Activated naive CD4-positive, alpha-beta T cell treated with anti-CD3 and anti-CD28 coated beads, Interleukin-2, amount 50 U/mL, for 72 hours (primary cell): ENCODE measurements around the gene HLCS. TPM values are rescaled to one million over a fixed set of nuclear protein-coding genes. Genes with fewer than 3 reads are reported as not detected.

ENCODE experiments used
- ATAC-seq, 2 donors: fragments of 150-1000 bp; cut with Tn5 transposase; 2 replicates each; pipeline ENCODE4 v1.10.0; 2021; ENCODE audit warnings: mild to moderate bottlenecking in 2 of 2, moderate library complexity in 2 of 2
- DNase-seq, 2 donors: peaks; one replicate each; pipeline ENCODE4 v3.0.0; 2021 to 2022; ENCODE audit warnings: low spot score in 2 of 2
- H3K27ac Mint-ChIP-seq, 2 donors: one replicate each; pipeline ENCODE4 v1.8.0; 2022; ENCODE audit warnings: mild to moderate bottlenecking in 2 of 2, mixed read lengths in 2 of 2
- H3K36me3 Mint-ChIP-seq, 2 donors: one replicate each; pipeline ENCODE4 v1.8.0; 2022; ENCODE audit warnings: mixed read lengths in 2 of 2
- H3K9me3 Mint-ChIP-seq, 2 donors: one replicate each; pipeline ENCODE4 v1.8.0; 2022; ENCODE audit warnings: mixed read lengths in 2 of 2
- total RNA-seq, 2 donors: library from RNA; stranded (reverse); gene quantifications; one replicate each; pipeline ENCODE4 v1.2.3, GENCODE V29; 2022

Gene HLCS
- total RNA-seq, 2 donors from 2014 or later, result 11.1 to 13.0 TPM

GRCh38 chr21:36913247-36914169 lies 53.0 kb downstream of the HLCS start:
- DNase-seq (no peak), ATAC-seq (no peak)
- Mint-ChIP-seq H3K27ac (no peak overlapping the region), H3K36me3 (no peaks in the 10 kb centered on the region), H3K9me3 (no peaks in the 10 kb centered on the region)

GRCh38 chr21:36910581-36911307 lies 55.7 kb downstream of the HLCS start:
- no peak for ATAC-seq
- Mint-ChIP-seq H3K9me3 (no peaks in the 10 kb centered on the region), H3K27ac (peak overlapping the region; percentile 90 to 92), H3K36me3 (no peaks in the 10 kb centered on the region)
- no peak for DNase-seq

GRCh38 chr21:36909901-36910561 lies 56.4 kb downstream of the HLCS start:
- no peaks in the 10 kb centered on the region for H3K36me3 Mint-ChIP-seq
- peak overlapping the region; percentile 90 to 92 for H3K27ac Mint-ChIP-seq
- ATAC-seq (peak; percentile 82 to 95), DNase-seq (peak in 1 of 2 donors; percentile 17)
- no peaks in the 10 kb centered on the region for H3K9me3 Mint-ChIP-seq

GRCh38 chr21:36909423-36909822 lies 57.0 kb downstream of the HLCS start:
- H3K27ac Mint-ChIP-seq, result peak overlapping the region; percentile 90 to 92
- no peak for DNase-seq
- no peaks in the 10 kb centered on the region for H3K36me3 Mint-ChIP-seq
- no peaks in the 10 kb centered on the region for H3K9me3 Mint-ChIP-seq
- peak; percentile 32 to 61 for ATAC-seq

- no peaks in the 10 kb centered on the region for H3K36me3 Mint-ChIP-seq
- peak overlapping the region; percentile 74 to 85 for H3K27ac Mint-ChIP-seq
- DNase-seq (no peak), ATAC-seq (no peak)
- H3K9me3 Mint-ChIP-seq, result no peaks in the 10 kb centered on the region
These were observed 58.1 kb downstream of the HLCS start for GRCh38 chr21:36908260-36908908.

- no peak overlapping the region for H3K27ac Mint-ChIP-seq
- ATAC-seq, result peak in 1 of 2 donors; percentile 51
- no peaks in the 10 kb centered on the region for H3K9me3 Mint-ChIP-seq
- no peaks in the 10 kb centered on the region for H3K36me3 Mint-ChIP-seq
- DNase-seq, result no peak
These were observed 62.3 kb downstream of the HLCS start for GRCh38 chr21:36904093-36904666.

GRCh38 chr21:36902793-36903192 lies 63.7 kb downstream of the HLCS start:
- H3K27ac Mint-ChIP-seq, result peak overlapping the region in 1 of 2 donors; percentile 29
- ATAC-seq (peak; percentile 58 to 74), DNase-seq (no peak)
- H3K36me3 Mint-ChIP-seq, result no peaks in the 10 kb centered on the region
- H3K9me3 Mint-ChIP-seq, result no peaks in the 10 kb centered on the region

GRCh38 chr21:36902331-36902730 lies 64.1 kb downstream of the HLCS start:
- Mint-ChIP-seq H3K36me3 (no peaks in the 10 kb centered on the region), H3K9me3 (no peaks in the 10 kb centered on the region), H3K27ac (peak overlapping the region in 1 of 2 donors; percentile 29)
- no peak for ATAC-seq
- no peak for DNase-seq

GRCh38 chr21:36901575-36901974 lies 64.9 kb downstream of the HLCS start:
- ATAC-seq (no peak), DNase-seq (no peak)
- no peaks in the 10 kb centered on the region for H3K9me3 Mint-ChIP-seq
- H3K36me3 Mint-ChIP-seq, result no peaks in the 10 kb centered on the region
- no peak overlapping the region for H3K27ac Mint-ChIP-seq

- ATAC-seq, result no peak
- H3K27ac Mint-ChIP-seq, result no peak overlapping the region
- H3K36me3 Mint-ChIP-seq, result peaks cover 8 to 24% of the 10 kb centered on the region in 2 donors
- H3K9me3 Mint-ChIP-seq, result no peaks in the 10 kb centered on the region
- DNase-seq, result no peak
These were observed 72.9 kb downstream of the HLCS start for GRCh38 chr21:36893581-36893980.

GRCh38 chr21:36892201-36892600 lies 74.3 kb downstream of the HLCS start:
- Mint-ChIP-seq H3K36me3 (peaks cover 8 to 24% of the 10 kb centered on the region in 2 donors), H3K27ac (no peak overlapping the region), H3K9me3 (no peaks in the 10 kb centered on the region)
- ATAC-seq (no peak), DNase-seq (no peak)

- ATAC-seq (peak in 1 of 2 donors; percentile 52), DNase-seq (no peak)
- H3K9me3 Mint-ChIP-seq, result no peaks in the 10 kb centered on the region
- H3K27ac Mint-ChIP-seq, result peak overlapping the region in 1 of 2 donors; percentile 61
- peaks cover 8 to 24% of the 10 kb centered on the region in 2 donors for H3K36me3 Mint-ChIP-seq
These were observed 74.8 kb downstream of the HLCS start for GRCh38 chr21:36891692-36892091.

GRCh38 chr21:36891121-36891520 lies 75.3 kb downstream of the HLCS start:
- Mint-ChIP-seq H3K36me3 (peaks cover 8 to 24% of the 10 kb centered on the region in 2 donors), H3K9me3 (no peaks in the 10 kb centered on the region), H3K27ac (no peak overlapping the region)
- ATAC-seq (no peak), DNase-seq (no peak)

GRCh38 chr21:36890086-36890485 lies 76.4 kb downstream of the HLCS start:
- Mint-ChIP-seq H3K9me3 (no peaks in the 10 kb centered on the region), H3K36me3 (peaks cover 13 to 21% of the 10 kb centered on the region in 2 donors), H3K27ac (peak overlapping the region; percentile 70 to 86)
- ATAC-seq (no peak), DNase-seq (no peak)

- Mint-ChIP-seq H3K36me3 (peaks cover 18 to 25% of the 10 kb centered on the region in 2 donors), H3K9me3 (no peaks in the 10 kb centered on the region), H3K27ac (no peak overlapping the region)
- ATAC-seq (no peak), DNase-seq (no peak)
These were observed 77.1 kb downstream of the HLCS start for GRCh38 chr21:36889401-36889800.

- Mint-ChIP-seq H3K36me3 (peaks cover 27 to 34% of the 10 kb centered on the region in 2 donors), H3K27ac (no peak overlapping the region), H3K9me3 (no peaks in the 10 kb centered on the region)
- no peak for ATAC-seq
- no peak for DNase-seq
These were observed 78.0 kb downstream of the HLCS start for GRCh38 chr21:36888466-36888865.
